Osteoblast (primary cell): ENCODE data around the gene RIPK4. TPM values are rescaled to one million over a fixed set of nuclear protein-coding genes. Genes with fewer than 3 reads are reported as not detected.
A peak's percentile ranks its signal among the peaks of the same experiment; 100 is the strongest.

ENCODE experiments used
- DNase-seq: peaks from one replicate; pipeline ENCODE4 v3.0.0; 2011; ENCODE audit warnings: low spot score, mixed read lengths; ENCODE audit not compliant: insufficient read length; ENCODE audit errors: missing footprints
- H2AFZ ChIP-seq: 2 replicates; pipeline ENCODE4 v1.6.0; 2011; ENCODE audit warnings: mild to moderate bottlenecking, low read length
- H3K27ac ChIP-seq: 2 replicates; pipeline ENCODE4 v1.5.1; 2011; ENCODE audit warnings: mild to moderate bottlenecking, low read depth, low read length, moderate library complexity
- H3K27me3 ChIP-seq: 2 replicates; pipeline ENCODE4 v1.6.0; 2012; ENCODE audit warnings: mild to moderate bottlenecking, control low read depth, inconsistent platforms, low read length, moderate library complexity; ENCODE audit not compliant: insufficient read depth
- H3K36me3 ChIP-seq: 2 replicates; pipeline ENCODE4 v1.5.1; 2011; ENCODE audit warnings: mild to moderate bottlenecking, low read length, control low read depth, moderate library complexity; ENCODE audit not compliant: insufficient read depth
- H3K4me1 ChIP-seq: 2 replicates; pipeline ENCODE4 v1.5.1; 2011; ENCODE audit warnings: mild to moderate bottlenecking, low read length, control low read depth, moderate library complexity; ENCODE audit not compliant: insufficient read depth
- H3K4me2 ChIP-seq: 2 replicates; pipeline ENCODE4 v1.6.0; 2011; ENCODE audit warnings: mild to moderate bottlenecking, low read length; ENCODE audit not compliant: insufficient read depth
- H3K4me3 ChIP-seq: fragments of 200-600 bp; sonication (generic); 3 replicates; pipeline ENCODE4 v1.5.1; 2012; ENCODE audit warnings: mild to moderate bottlenecking, low read length, inconsistent platforms; ENCODE audit not compliant: insufficient read depth
- H3K79me2 ChIP-seq: 2 replicates; pipeline ENCODE4 v1.6.0; 2012; ENCODE audit warnings: mild to moderate bottlenecking, low read length, control low read depth, inconsistent platforms; ENCODE audit not compliant: insufficient read depth
- H3K9me3 ChIP-seq: 2 replicates; pipeline ENCODE4 v1.5.1; 2011; ENCODE audit warnings: low read depth, low read length, control low read depth
- H4K20me1 ChIP-seq: 2 replicates; pipeline ENCODE4 v1.6.0; 2012; ENCODE audit warnings: mild to moderate bottlenecking, low read length, control low read depth; ENCODE audit not compliant: insufficient read depth
- CTCF ChIP-seq: IDR thresholded peaks from 2 replicates; pipeline ENCODE4 v1.5.1; 2011; ENCODE audit warnings: mild to moderate bottlenecking, low read depth, low read length, moderate library complexity; ENCODE audit errors: extremely low read depth
- total RNA-seq: library from RNA; depleted of rRNA; stranded (reverse); fragments of >200 nt; gene quantifications from 2 replicates; pipeline ENCODE4 v1.2.3, GENCODE V29; 2012

The RIPK4 gene
- total RNA-seq, 1 donor: 2.2 TPM

- Histone ChIP-seq H3K4me1 (peaks cover 7% of the 10 kb centered on the region), H3K4me3 (no peak overlapping the region), H4K20me1 (no peaks in the 10 kb centered on the region), H3K36me3 (no peaks in the 10 kb centered on the region), H3K27ac (no peak overlapping the region), H3K4me2 (no peak overlapping the region), H3K9me3 (no peaks in the 10 kb centered on the region), H2AFZ (no peak overlapping the region), H3K79me2 (no peaks in the 10 kb centered on the region), H3K27me3 (peaks cover 46% of the 10 kb centered on the region)
- no peak for DNase-seq
- no peak for TF ChIP-seq CTCF
These were observed 12.8 kb upstream of the RIPK4 start for GRCh38 chr21:41779659-41780058.

- H3K27me3 ChIP-seq: peaks cover 49% of the 10 kb centered on the region
- no peak overlapping the region for H2AFZ ChIP-seq
- no peak for TF ChIP-seq CTCF
- H3K4me3 ChIP-seq: no peak overlapping the region
- DNase-seq: no peak
- H3K36me3 ChIP-seq: no peaks in the 10 kb centered on the region
- peaks cover 7% of the 10 kb centered on the region for H3K4me1 ChIP-seq
- no peaks in the 10 kb centered on the region for H3K79me2 ChIP-seq
- no peak overlapping the region for H3K27ac ChIP-seq
- no peak overlapping the region for H3K4me2 ChIP-seq
- no peaks in the 10 kb centered on the region for H3K9me3 ChIP-seq
- H4K20me1 ChIP-seq: no peaks in the 10 kb centered on the region
These were observed 12.2 kb upstream of the RIPK4 start for GRCh38 chr21:41778930-41779600.

GRCh38 chr21:41777951-41778815 lies 11.3 kb upstream of the RIPK4 start:
- Histone ChIP-seq H4K20me1 (no peaks in the 10 kb centered on the region), H3K79me2 (no peaks in the 10 kb centered on the region), H3K27me3 (peaks cover 46% of the 10 kb centered on the region), H3K4me2 (peak overlapping the region; percentile 56), H3K27ac (peak overlapping the region; percentile 44), H3K36me3 (no peaks in the 10 kb centered on the region), H3K4me3 (no peak overlapping the region), H2AFZ (peak overlapping the region; percentile 58), H3K9me3 (no peaks in the 10 kb centered on the region), H3K4me1 (peaks cover 7% of the 10 kb centered on the region)
- DNase-seq: peak; percentile 96
- TF ChIP-seq CTCF: peak; percentile 90

GRCh38 chr21:41776778-41777177 lies 9.9 kb upstream of the RIPK4 start:
- Histone ChIP-seq H3K4me3 (no peak overlapping the region), H3K4me2 (no peak overlapping the region), H3K79me2 (no peaks in the 10 kb centered on the region), H3K36me3 (no peaks in the 10 kb centered on the region), H4K20me1 (no peaks in the 10 kb centered on the region), H3K27me3 (peaks cover 46% of the 10 kb centered on the region), H3K9me3 (no peaks in the 10 kb centered on the region), H3K27ac (no peak overlapping the region), H2AFZ (no peak overlapping the region), H3K4me1 (peaks cover 7% of the 10 kb centered on the region)
- no peak for DNase-seq
- no peak for TF ChIP-seq CTCF
